Measurements from ENCODE around the gene HOXD9. TPM values are rescaled to one million over a fixed set of nuclear protein-coding genes. Genes with fewer than 3 reads are reported as not detected.

Gene HOXD9
- total RNA-seq, 2 experiments from 2014 or later: not detected

- H3K27ac ChIP-seq (ENCODE audit: low read depth in 1 of 2, low read length in 2 of 2): no peak overlapping the region
- H3K27me3 ChIP-seq (ENCODE audit: control insufficient read depth in 1 of 2, insufficient read depth in 2 of 2, low read length in 2 of 2): peaks cover 84 to 92% of the 10 kb centered on the region in 2 experiments
- H3K9me3 ChIP-seq (ENCODE audit: control insufficient read depth in 1 of 2, insufficient read depth in 1 of 2, low read length in 2 of 2): peaks cover 37 to 41% of the 10 kb centered on the region in 2 experiments
- intact Hi-C loops (cut with DNase I, micrococcal nuclease): loop anchor here in 1 of 2 experiments (5.0 kb wide), 1 partner anchor 37 kb away; no protein-coding TSS in a partner anchor
- peaks cover 13% of the 10 kb centered on the region for H3K4me1 Mint-ChIP-seq (ENCODE audit: low read depth)
- ChIA-PET CTCF (no interaction called here), POLR2A (no interaction called here)
- no peak overlapping the region for H3K4me3 Mint-ChIP-seq
- no peak for DNase-seq
- H3K27me3 Mint-ChIP-seq: peaks cover 90% of the 10 kb centered on the region
- H3K4me1 ChIP-seq (ENCODE audit: insufficient read depth, low read length): peaks cover 16% of the 10 kb centered on the region
- H3K4me3 ChIP-seq (ENCODE audit: low read length): no peak overlapping the region
- peaks cover 16% of the 10 kb centered on the region for H3K9me3 Mint-ChIP-seq
- TF ChIP-seq, protein P1, sequence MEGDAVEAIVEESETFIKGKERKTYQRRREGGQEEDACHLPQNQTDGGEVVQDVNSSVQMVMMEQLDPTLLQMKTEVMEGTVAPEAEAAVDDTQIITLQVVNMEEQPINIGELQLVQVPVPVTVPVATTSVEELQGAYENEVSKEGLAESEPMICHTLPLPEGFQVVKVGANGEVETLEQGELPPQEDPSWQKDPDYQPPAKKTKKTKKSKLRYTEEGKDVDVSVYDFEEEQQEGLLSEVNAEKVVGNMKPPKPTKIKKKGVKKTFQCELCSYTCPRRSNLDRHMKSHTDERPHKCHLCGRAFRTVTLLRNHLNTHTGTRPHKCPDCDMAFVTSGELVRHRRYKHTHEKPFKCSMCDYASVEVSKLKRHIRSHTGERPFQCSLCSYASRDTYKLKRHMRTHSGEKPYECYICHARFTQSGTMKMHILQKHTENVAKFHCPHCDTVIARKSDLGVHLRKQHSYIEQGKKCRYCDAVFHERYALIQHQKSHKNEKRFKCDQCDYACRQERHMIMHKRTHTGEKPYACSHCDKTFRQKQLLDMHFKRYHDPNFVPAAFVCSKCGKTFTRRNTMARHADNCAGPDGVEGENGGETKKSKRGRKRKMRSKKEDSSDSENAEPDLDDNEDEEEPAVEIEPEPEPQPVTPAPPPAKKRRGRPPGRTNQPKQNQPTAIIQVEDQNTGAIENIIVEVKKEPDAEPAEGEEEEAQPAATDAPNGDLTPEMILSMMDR (IDR thresholded peaks at IDR 0.05): no peak
- H3K27ac Mint-ChIP-seq: no peak overlapping the region
- peaks cover 14% of the 10 kb centered on the region for H3K36me3 Mint-ChIP-seq (ENCODE audit: low read depth)
- H3K36me3 ChIP-seq (ENCODE audit: insufficient read depth, low read length): no peaks in the 10 kb centered on the region
- no peak for ATAC-seq (ENCODE audit: poor library complexity)
These were observed 47.0 kb upstream of the HOXD9 start for GRCh38 chr2:176075481-176075880.

DNA sequence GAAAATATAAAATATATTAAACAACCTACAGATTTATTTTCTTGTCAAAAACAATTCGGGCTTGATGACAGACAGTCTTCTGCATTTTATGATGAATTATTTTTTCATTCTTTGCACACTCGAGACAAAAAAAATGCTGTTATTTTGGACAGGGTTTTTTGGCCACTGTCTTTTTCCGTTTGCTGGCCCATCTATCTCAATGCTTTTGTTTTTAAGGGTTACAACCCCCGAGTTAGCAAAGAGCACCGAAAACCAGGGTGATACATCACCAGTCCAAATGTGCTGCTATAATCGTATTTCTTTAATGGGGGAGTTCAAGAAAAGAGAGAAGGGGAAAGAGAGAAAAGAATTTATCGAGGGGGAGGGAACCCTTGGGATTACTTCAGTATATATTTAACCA is 46.5 kb upstream of the HOXD9 start:
- TF ChIP-seq, protein P1 (IDR thresholded peaks at IDR 0.05): no peak
- Mint-ChIP-seq H3K36me3 (ENCODE audit: low read depth) (peaks cover 20% of the 10 kb centered on the region), H3K4me3 (no peak overlapping the region), H3K9me3 (peaks cover 16% of the 10 kb centered on the region), H3K27ac (no peak overlapping the region), H3K27me3 (peaks cover 88% of the 10 kb centered on the region), H3K4me1 (ENCODE audit: low read depth) (peaks cover 15% of the 10 kb centered on the region)
- Histone ChIP-seq H3K9me3 (ENCODE audit: control insufficient read depth in 1 of 2, insufficient read depth in 1 of 2, low read length in 2 of 2) (peaks cover 41 to 47% of the 10 kb centered on the region in 2 experiments), H3K27ac (ENCODE audit: low read depth in 1 of 2, low read length in 2 of 2) (no peak overlapping the region), H3K4me3 (ENCODE audit: low read length) (no peak overlapping the region), H3K4me1 (ENCODE audit: insufficient read depth, low read length) (peaks cover 22% of the 10 kb centered on the region), H3K36me3 (ENCODE audit: insufficient read depth, low read length) (no peaks in the 10 kb centered on the region), H3K27me3 (ENCODE audit: control insufficient read depth in 1 of 2, insufficient read depth in 2 of 2, low read length in 2 of 2) (peaks cover 84 to 92% of the 10 kb centered on the region in 2 experiments)
- ATAC-seq (ENCODE audit: poor library complexity): no peak
- CTCF ChIA-PET: no interaction called here
- POLR2A ChIA-PET: no interaction called here
- no peak for DNase-seq
- intact Hi-C loops (cut with DNase I, micrococcal nuclease): loop anchor here in 1 of 2 experiments (5.0 kb wide), 1 partner anchor 36 kb away; no protein-coding TSS in a partner anchor

GRCh38 chr2:176076796-176077195 is 45.7 kb upstream of the HOXD9 start:
- intact Hi-C loops (cut with DNase I, micrococcal nuclease): loop anchor here in 1 of 2 experiments (5.0 kb wide), 1 partner anchor 36 kb away; no protein-coding TSS in a partner anchor
- H3K4me1 Mint-ChIP-seq (ENCODE audit: low read depth): peaks cover 22% of the 10 kb centered on the region
- H3K36me3 ChIP-seq (ENCODE audit: insufficient read depth, low read length): no peaks in the 10 kb centered on the region

More at GRCh38 chr2:176076796-176077195, 45.7 kb upstream of the HOXD9 start:
- ATAC-seq (ENCODE audit: poor library complexity) (no peak), DNase-seq (no peak)
- Mint-ChIP-seq H3K27me3 (peaks cover 88% of the 10 kb centered on the region), H3K9me3 (peaks cover 16% of the 10 kb centered on the region), H3K27ac (no peak overlapping the region), H3K4me3 (no peak overlapping the region), H3K36me3 (ENCODE audit: low read depth) (peaks cover 27% of the 10 kb centered on the region)
- Histone ChIP-seq H3K4me1 (ENCODE audit: insufficient read depth, low read length) (peaks cover 20% of the 10 kb centered on the region), H3K27ac (ENCODE audit: low read depth in 1 of 2, low read length in 2 of 2) (no peak overlapping the region), H3K27me3 (ENCODE audit: control insufficient read depth in 1 of 2, insufficient read depth in 2 of 2, low read length in 2 of 2) (peaks cover 84 to 92% of the 10 kb centered on the region in 2 experiments), H3K4me3 (ENCODE audit: low read length) (no peak overlapping the region), H3K9me3 (ENCODE audit: control insufficient read depth in 1 of 2, insufficient read depth in 1 of 2, low read length in 2 of 2) (peaks cover 41 to 54% of the 10 kb centered on the region in 2 experiments)
- CTCF ChIA-PET: interaction anchor here (1.3 kb wide), 1 partner anchor 21 kb away, joined by 3 read pairs; no protein-coding TSS in a partner anchor
- TF ChIP-seq, protein P1 (IDR thresholded peaks at IDR 0.05): no peak
- POLR2A ChIA-PET: no interaction called here

All from CD4-positive, alpha-beta T cell (primary cell).